Measurements from ENCODE around the gene ARHGAP26. TPM values are rescaled to one million over a fixed set of nuclear protein-coding genes. Genes with fewer than 3 reads are reported as not detected.

Gene ARHGAP26
- total RNA-seq, 1 donor from 2014 or later = 14.1 TPM

GRCh38 chr5:142969186-142969585 is 199.0 kb downstream of the ARHGAP26 start:
- TF ChIP-seq, protein P1, sequence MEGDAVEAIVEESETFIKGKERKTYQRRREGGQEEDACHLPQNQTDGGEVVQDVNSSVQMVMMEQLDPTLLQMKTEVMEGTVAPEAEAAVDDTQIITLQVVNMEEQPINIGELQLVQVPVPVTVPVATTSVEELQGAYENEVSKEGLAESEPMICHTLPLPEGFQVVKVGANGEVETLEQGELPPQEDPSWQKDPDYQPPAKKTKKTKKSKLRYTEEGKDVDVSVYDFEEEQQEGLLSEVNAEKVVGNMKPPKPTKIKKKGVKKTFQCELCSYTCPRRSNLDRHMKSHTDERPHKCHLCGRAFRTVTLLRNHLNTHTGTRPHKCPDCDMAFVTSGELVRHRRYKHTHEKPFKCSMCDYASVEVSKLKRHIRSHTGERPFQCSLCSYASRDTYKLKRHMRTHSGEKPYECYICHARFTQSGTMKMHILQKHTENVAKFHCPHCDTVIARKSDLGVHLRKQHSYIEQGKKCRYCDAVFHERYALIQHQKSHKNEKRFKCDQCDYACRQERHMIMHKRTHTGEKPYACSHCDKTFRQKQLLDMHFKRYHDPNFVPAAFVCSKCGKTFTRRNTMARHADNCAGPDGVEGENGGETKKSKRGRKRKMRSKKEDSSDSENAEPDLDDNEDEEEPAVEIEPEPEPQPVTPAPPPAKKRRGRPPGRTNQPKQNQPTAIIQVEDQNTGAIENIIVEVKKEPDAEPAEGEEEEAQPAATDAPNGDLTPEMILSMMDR (IDR thresholded peaks at IDR 0.05) = no peak
- no peaks in the 10 kb centered on the region for H3K36me3 Mint-ChIP-seq (ENCODE audit: unreplicated experiment)
- H3K4me1 Mint-ChIP-seq (ENCODE audit: unreplicated experiment) = peaks cover 12% of the 10 kb centered on the region
- no peaks in the 10 kb centered on the region for H3K9me3 Mint-ChIP-seq (ENCODE audit: unreplicated experiment)
- no peak overlapping the region for H3K4me3 Mint-ChIP-seq (ENCODE audit: unreplicated experiment)
- no peak overlapping the region for H3K27ac Mint-ChIP-seq (ENCODE audit: unreplicated experiment)
- no peak for DNase-seq (ENCODE audit: extremely low spot score, unreplicated experiment)
- H3K27me3 Mint-ChIP-seq (ENCODE audit: unreplicated experiment) = no peaks in the 10 kb centered on the region

GRCh38 chr5:142969624-142970439 is 199.7 kb downstream of the ARHGAP26 start:
- no peak for DNase-seq (ENCODE audit: extremely low spot score, unreplicated experiment)
- no peaks in the 10 kb centered on the region for H3K36me3 Mint-ChIP-seq (ENCODE audit: unreplicated experiment)
- no peaks in the 10 kb centered on the region for H3K9me3 Mint-ChIP-seq (ENCODE audit: unreplicated experiment)
- TF ChIP-seq, protein P1 (IDR thresholded peaks at IDR 0.05) = no peak
- H3K27me3 Mint-ChIP-seq (ENCODE audit: unreplicated experiment) = no peaks in the 10 kb centered on the region
- no peak overlapping the region for H3K4me3 Mint-ChIP-seq (ENCODE audit: unreplicated experiment)
- H3K4me1 Mint-ChIP-seq (ENCODE audit: unreplicated experiment) = peaks cover 17% of the 10 kb centered on the region
- H3K27ac Mint-ChIP-seq (ENCODE audit: unreplicated experiment) = no peak overlapping the region

GRCh38 chr5:142970440-142971030 is 200.4 kb downstream of the ARHGAP26 start:
- DNase-seq (ENCODE audit: extremely low spot score, unreplicated experiment) = no peak
- H3K27ac Mint-ChIP-seq (ENCODE audit: unreplicated experiment) = peak overlapping the region; percentile 25
- H3K27me3 Mint-ChIP-seq (ENCODE audit: unreplicated experiment) = no peaks in the 10 kb centered on the region
- TF ChIP-seq, protein P1 (IDR thresholded peaks at IDR 0.05) = no peak
- H3K4me1 Mint-ChIP-seq (ENCODE audit: unreplicated experiment) = peaks cover 18% of the 10 kb centered on the region
- H3K9me3 Mint-ChIP-seq (ENCODE audit: unreplicated experiment) = no peaks in the 10 kb centered on the region
- H3K4me3 Mint-ChIP-seq (ENCODE audit: unreplicated experiment) = no peak overlapping the region
- no peaks in the 10 kb centered on the region for H3K36me3 Mint-ChIP-seq (ENCODE audit: unreplicated experiment)

DNA sequence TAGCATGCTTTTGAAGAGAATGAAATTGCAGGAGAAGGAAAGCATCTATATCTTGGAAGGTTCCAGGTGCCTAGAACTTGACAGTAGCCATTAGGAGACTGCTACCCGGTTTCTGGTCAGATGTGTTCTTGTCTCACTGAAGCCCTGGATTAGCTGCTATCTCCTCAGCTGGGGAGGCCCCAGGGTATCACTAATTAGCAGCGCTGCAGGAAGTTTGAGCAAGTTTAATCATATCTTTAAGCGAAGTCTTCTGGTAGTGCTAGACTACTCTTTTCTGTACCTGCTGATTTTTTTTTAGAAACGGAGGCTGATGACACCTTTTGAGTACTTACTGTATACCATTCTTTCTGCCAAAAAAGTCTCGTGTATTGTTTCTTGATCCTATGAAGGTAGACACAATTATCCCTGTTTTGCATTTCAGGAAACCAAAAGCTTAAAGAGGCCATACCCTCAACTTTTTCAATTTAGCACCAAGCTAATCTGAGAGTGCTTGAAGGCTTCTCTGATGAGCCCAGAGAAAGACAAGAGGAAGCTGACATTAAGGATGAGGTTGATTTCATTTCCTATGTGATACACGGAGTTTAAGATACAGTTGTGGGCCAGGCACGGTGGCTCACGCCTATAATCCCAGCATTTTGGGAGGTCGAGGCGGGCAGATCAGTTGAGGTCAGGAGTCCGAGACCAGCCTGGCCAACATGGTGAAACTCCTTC is 201.3 kb downstream of the ARHGAP26 start:
- Mint-ChIP-seq H3K36me3 (ENCODE audit: unreplicated experiment) (no peaks in the 10 kb centered on the region), H3K27me3 (ENCODE audit: unreplicated experiment) (no peaks in the 10 kb centered on the region), H3K4me1 (ENCODE audit: unreplicated experiment) (peaks cover 19% of the 10 kb centered on the region), H3K9me3 (ENCODE audit: unreplicated experiment) (no peaks in the 10 kb centered on the region), H3K4me3 (ENCODE audit: unreplicated experiment) (no peak overlapping the region), H3K27ac (ENCODE audit: unreplicated experiment) (no peak overlapping the region)
- TF ChIP-seq, protein P1 (IDR thresholded peaks at IDR 0.05) = no peak
- DNase-seq (ENCODE audit: extremely low spot score, unreplicated experiment) = no peak

Data from osteocyte (in vitro differentiated cells).